COLO668 (cell line): ENCODE measurements around the gene IFT122.

Experiments
- DNase-seq: peaks from one replicate; lab custom pipeline; 2025; ENCODE audit not compliant: unreplicated experiment; lab: John Stamatoyannopoulos, UW

Gene IFT122

GRCh38 chr3:129434140-129434539, 5.9 kb upstream of the IFT122 start:
- no peak for DNase-seq

- no peak for DNase-seq
Observed at GRCh38 chr3:129435367-129435766, 4.7 kb upstream of the IFT122 start.

DNA sequence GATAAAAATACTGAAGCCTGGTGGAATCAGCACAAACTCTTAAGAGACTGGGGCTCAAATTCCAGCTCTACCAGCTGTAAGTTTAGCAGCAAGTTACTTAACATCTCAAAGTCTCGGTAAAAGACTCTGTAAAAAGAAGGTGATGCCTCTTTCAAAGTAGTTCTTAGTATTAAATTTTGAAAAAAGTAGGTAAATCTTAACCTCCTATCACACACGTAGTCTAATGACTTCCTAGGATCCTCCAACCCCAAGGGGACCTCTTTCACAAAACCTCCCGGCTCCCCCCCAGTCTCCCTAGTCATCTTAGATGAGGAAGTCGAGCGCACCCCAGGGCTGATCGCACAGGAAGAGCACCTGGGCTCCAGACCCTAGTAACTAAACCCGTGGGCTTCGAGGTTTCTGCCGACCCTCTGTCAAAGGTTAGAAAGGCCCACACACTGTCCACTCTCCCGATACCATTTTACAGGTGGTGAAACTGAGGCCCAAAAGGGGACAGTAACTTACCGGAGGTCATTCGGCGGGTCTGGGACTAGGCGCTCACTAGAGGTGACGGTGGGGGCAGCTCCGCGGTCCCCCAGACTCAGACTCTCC, 703 bp upstream of the IFT122 start:
- peak; percentile 17 for DNase-seq

- no peak for DNase-seq
Observed at GRCh38 chr3:129440618-129441190, 680 bp downstream of the IFT122 start.

DNA sequence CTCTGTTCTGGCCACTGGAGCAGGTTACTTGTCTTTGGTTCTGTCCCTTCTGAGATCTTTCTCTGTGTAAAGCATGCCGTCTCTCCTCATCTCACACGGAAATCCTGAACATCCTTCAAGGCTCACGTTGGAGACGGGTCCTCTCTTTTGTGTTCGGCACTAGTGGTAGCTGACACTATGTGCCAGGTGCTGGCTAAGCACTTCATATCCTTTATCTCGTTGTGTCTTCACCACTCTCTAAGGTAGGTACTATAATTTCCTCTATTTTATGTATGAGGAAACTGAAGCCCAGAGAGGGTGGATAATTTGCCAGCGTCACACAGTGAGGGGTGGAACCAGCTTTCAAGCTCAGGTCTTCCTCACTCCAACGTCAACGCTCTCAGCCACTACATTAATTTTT, 1.2 kb downstream of the IFT122 start:
- DNase-seq = no peak

- DNase-seq = no peak
Observed at GRCh38 chr3:129441782-129442181, 1.8 kb downstream of the IFT122 start.

DNA sequence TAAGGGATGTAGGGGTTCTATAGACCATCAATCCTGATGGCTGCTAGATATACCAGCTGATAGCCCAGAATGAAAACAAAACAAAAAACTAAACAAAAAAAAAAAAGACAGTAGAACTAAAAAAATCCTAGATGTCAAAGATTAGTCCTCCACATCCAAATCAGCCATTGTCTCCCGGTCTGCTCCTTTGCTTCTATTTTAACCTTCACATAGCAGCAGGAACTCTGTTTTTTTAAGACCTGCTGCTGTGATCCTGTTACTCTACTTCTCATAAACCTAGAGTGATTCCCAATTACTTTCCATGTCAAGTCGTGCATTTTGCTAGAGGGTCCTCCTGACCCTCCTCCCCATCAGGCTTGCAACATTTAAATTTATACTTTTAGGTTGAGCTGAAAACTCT, 2.5 kb downstream of the IFT122 start:
- no peak for DNase-seq

DNA sequence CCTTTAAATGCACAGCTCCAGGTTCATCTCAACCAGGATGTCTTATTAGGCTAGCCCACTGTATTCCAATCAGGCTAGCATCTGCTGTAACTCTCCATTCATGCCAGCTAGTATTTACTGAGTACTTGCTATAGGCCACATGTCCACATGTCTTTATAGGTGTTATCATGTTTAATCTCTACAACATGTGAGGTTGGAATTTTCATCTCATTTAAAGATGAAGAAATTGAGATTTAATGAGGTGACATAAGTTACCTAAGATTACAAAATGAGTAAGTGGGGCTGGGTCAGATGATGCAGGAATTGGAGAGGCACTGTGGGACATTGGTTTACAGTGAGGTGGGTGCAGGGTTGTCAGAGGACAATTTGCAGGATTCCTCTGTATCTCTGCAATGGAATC, 2.9 kb downstream of the IFT122 start:
- DNase-seq = no peak

DNA sequence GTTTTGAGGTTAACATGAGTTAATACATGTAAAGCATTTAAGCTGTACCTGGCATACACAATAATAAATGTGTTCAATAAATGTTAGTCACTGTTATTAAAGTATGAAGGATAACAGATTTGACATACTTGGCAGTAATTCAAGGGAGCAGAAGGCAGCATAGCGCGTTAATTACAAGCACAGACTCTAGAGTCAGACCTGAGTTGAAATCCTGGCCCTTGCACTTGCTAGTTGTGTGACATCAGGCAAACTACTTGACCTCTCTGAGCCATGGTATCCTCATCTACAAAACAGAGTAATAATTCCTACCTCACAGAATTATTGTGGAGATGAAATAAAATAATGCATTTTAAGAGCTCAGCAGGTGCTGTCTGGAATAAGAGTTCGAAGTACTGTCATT, 5.4 kb downstream of the IFT122 start:
- no peak for DNase-seq

GRCh38 chr3:129446926-129447325, 6.9 kb downstream of the IFT122 start:
- no peak for DNase-seq

- DNase-seq = no peak
Observed at GRCh38 chr3:129448186-129448895, 8.3 kb downstream of the IFT122 start.

- DNase-seq = no peak
Observed at GRCh38 chr3:129449279-129450115, 9.5 kb downstream of the IFT122 start.

DNA sequence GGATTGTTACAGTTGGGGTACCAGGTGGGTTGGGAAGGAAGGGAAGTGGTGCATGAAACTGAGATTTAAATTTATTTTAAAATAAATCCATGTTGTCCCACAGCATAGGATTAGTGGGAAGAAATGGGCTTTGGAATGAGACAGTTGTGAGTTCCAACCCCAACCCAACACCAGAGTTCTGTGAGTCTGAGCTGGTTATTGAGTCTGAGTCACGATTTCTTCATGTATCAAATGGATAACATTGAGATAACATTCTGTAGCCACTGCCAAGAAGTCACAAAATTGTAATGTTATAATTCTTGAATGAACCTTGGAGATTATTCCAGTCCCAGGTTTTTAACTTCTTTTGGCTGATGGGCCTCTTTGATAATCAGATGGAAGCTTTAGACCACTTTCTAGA, 13.7 kb downstream of the IFT122 start:
- no peak for DNase-seq

DNA sequence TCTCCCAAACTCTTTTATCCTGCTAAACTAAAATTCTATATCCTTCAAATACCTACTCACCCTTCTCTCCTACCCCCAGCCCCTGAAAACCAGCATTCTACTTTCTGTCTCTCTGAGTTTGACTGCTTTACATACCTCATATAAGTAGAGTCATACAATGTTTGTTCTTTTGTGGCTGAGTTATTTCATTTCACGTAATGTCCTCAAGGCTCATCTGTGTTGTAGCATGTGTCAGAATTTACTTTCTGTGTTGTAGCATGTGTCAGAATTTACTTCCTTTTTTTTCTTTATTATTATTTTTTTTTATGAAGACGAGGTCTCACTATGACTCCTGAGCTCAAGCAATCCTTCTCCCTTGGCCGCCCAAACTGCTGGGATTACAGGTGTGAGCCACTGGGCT, 20.1 kb downstream of the IFT122 start:
- no peak for DNase-seq

DNA sequence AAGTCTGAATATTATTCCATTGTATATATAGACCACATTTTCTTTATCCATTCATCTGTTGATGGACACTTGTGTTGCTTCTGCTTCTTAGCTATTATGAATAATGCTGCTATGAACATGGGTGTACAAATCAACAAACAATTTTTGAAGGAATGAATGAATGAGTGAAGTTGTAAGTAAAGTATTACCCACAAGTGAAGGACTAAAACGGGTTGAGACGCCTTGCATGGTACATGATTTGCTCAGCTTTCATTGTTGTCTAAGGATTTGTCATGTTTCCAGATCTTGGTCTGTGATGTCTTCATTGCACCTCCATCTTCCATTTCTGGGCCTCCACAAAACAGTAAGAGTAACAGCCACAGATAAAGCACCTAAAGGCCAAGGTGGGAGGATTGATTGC, 20.5 kb downstream of the IFT122 start:
- no peak for DNase-seq

DNA sequence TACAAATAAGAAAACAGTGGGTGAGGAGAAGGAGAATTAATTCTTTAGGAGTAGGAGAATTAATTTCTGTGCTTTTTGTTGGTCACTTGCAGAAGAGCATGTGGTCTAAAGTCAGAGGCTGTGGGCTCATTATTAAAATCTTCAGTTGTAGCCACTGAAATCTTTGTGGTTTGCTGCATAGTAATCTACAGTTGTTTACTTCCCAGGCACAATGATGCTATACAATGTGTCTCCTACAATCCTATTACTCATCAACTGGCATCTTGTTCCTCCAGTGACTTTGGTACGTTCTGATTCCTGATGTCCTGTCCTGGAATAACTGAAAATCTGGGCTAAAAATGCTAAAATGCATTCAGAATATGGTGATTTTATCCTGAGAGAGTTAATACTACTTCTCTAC, 21.0 kb downstream of the IFT122 start:
- DNase-seq = no peak

- no peak for DNase-seq
Observed at GRCh38 chr3:129461461-129462146, 21.6 kb downstream of the IFT122 start.

- DNase-seq = no peak
Observed at GRCh38 chr3:129462361-129462968, 22.4 kb downstream of the IFT122 start.

DNA sequence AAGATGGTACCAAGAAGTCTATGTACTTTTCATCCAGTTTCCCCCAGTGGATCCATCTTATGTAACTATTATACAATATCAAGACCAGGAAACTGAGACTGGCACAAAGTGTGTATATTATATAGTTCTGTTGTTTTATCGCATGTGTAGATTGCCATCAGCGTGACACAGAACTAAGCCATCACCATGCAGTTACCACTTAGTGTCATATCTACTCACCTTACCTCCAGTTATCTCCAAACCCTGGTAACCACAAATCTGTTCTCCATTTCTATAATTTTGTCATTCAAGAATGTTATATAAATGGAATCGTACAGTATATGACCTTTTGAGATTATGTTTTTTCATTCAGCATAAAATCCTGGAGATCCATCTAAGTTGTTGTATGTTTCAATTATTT, 23.1 kb downstream of the IFT122 start:
- DNase-seq = no peak

DNA sequence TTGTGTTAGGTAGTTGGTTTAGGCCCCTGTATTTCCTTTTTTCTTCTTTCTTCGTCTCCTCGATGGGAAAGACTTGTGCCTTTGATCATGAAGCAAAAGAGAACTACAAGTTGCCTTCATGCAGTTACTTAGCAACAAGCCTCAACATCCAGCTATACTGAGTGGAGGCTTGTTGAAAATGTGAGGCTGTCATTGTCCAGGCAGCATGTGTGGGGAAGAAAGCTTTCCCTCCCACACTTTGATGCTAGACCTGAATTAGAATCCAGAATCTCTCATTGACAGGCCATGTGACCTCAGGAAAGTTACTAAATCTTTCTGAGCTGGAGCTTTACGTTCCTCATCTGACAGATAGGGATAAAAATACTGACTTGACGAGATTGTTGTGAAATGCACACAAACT, 23.7 kb downstream of the IFT122 start:
- no peak for DNase-seq

- no peak for DNase-seq
Observed at GRCh38 chr3:129467932-129468331, 27.9 kb downstream of the IFT122 start.
